CD4-positive, alpha-beta T cell treated with Interleukin-4 for 4 hours (primary cell): Measurements from ENCODE around the gene SHISAL1.

Experiments
- DNase-seq: peaks from one replicate; pipeline ENCODE4 v3.0.0-alpha.2; 2020

The SHISAL1 gene

DNA sequence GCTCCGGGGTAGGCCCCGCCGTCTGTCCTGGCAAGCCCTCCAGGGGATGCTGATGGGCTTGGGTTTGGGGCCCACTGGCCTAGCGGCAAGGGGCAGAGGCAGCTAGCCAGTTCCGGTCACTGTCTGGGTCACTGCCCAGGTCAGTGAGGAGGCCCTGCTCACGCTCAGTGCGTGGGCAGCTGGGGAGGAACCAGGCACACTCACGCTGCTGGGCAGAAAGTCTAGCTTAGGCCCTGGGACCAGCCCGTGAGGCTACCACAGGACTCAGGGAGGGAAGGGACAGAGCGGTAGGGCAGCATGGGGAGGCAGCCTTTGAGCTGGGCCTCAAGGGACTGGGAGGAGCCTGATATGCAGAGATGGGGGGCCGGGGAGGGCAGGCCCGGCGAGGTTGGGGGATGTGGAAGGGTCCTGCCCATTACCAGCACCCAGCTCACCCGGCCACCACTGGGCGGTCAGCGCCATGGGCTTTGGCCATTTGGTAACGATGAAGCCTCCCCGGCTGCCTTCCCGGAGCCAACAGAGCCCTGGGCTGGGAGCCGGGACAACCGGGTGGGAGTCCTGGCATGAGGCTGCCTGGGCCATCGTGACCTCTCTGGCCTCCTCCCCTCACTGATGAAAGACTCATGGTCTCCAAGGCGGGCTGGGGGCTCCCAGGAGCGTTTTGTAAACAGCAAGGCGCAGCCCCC lies 14.2 kb downstream of the SHISAL1 start:
- DNase-seq: no peak

DNA sequence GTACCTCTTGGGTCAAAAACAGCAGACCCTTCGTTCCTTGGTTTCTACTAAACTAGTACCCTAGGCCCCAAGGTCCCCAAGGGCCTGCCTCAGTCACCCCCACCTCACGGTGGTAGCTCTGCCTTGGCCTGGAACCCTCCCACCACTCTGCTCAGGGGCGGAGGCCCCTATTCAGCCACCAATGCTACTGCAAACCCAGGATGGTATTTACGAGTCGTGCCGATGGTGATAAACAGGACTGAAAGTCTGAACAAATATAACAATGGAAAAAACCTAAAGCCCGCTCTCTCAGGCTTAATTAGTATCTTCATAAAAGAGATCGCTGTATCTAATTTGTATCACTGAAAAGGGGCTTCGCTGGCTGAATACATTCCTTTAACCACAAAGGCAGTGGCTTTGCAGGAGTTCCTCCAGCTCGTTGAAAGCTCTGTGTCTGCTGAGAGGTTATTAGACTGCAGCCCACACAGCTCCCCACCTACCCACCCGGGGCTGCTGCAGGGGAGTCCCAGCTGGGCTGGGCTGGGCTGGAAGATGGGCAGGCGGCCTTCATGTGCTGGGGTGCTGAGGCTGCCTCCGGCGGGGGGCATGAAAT lies 15.2 kb downstream of the SHISAL1 start:
- DNase-seq: no peak

DNA sequence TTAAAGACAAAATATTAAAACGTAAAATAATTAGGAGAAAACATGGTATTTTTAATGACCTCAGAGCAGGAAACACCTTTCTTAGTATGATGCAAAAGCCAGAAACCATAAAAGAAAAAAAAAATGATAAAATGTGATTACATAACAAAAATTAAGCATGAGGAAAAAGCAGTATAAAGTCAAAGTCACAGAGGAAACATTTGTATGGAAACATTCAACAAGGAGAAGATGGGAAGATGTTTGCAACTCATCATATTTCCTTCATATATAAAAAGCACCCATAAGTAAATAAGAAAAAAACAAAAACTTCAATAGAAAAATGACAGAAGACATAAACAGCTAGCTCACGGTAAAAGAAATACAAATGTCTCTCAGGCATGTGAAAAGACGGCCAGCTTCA lies 17.3 kb downstream of the SHISAL1 start:
- DNase-seq: no peak

DNA sequence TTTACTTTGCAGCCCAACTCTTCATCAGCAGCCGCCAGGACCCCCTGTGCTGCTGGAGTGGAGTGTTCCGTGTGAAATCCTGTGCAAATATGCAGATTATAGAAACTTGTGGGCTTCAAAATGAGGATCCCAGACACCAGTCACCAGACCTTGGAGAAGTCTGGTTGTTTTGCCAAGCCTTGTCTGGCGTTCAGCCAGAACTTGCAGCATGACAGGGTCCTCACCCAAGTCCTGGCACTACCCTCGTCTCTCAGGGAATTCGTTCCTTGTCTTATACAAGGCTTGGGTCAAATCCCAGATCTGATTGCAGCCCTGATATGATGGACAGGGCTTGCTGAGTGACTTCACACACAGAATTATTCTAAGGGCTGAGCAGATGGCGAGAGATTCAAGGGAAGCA lies 18.9 kb downstream of the SHISAL1 start:
- no peak for DNase-seq

DNA sequence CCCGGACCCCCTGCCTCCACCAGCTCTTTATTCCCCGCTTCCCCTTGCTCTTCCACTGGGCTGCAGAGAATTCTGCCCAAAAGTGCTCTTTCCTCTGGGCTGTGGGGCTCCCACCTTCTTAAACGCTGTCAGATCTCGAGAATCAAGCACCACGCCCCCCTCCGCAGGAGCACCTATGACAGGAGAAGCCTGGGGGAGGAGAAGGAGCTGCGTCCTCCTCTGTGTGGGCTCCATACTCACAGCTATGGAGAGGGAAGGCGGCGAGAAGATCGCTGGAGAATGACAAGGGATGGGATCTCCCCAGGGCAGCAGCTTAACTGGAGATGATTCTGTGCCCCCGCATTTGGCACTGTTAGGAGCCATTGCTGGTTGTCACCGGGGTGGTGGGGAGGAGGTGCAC lies 19.7 kb downstream of the SHISAL1 start:
- DNase-seq: no peak

DNA sequence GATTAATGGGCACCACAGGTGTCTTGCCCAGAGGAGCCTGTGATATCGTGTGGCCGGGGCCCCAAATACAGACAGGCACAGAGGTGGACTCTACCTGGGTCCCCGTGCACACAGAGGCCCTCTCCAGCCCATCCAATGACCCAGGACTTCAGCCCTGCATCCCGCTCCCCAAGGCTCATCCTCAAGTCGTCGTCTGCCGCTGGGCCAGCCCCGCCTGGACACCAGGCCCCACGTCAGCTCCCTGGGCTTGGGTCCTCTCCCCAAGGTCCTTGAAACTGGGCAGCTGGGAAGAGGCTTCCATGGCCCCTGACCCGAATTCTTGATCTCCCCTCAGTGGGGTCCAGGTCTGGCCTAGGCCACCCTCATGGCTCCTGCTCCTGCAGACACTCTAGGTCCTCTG lies 20.2 kb downstream of the SHISAL1 start:
- DNase-seq: no peak

DNA sequence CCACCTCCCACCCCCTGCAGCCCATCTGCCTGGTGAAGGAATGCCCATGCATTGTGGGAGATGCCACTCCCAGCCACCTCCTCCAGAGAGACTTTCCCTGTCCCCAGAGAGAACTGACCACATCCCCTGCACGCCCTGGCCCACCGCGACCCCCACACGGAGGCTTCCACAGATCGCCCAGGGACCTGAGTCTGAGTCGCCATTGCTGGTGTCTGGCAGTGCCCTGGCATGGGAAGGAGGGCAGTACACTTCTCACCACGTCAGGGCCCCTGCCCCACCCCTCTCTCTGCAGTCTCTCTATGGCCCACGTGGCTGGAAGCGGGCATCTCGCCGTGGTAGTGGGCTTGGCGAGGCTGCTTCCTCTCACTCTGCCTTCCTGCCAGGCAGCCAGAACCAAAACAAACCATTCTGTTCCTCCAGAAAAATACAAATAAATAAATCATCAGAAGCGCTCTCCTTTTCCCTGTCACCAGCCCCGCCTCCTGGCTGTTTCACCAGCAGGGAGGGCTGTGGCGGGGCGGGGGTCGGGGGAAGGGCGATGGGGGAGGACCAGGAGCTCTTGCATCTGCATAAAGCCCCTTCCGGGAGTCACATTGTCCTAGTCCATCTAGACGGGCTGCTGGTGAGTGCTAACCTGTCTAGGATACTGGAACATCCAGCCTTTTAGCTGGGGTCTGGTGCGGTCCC lies 20.9 kb downstream of the SHISAL1 start:
- DNase-seq: no peak

DNA sequence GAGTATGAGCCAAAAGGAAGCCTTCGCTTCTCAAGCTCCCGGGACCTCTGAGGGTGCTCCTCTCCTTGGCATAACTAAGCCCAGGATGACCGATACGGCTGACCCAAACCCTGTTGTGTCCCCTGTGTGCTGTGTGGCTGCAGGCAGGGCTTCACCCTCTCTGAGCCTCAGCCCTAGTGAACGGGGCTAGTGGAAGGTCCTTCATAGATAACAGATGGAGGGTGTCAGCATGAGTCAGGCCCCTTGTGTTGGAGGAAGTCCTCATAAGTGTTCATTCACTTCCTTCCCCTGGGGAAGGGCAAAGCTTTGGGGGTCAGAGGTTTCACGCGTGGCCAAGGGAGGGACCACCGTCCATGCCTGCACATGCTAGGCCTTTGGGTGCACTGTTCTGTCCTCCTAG lies 21.5 kb downstream of the SHISAL1 start:
- DNase-seq: no peak

DNA sequence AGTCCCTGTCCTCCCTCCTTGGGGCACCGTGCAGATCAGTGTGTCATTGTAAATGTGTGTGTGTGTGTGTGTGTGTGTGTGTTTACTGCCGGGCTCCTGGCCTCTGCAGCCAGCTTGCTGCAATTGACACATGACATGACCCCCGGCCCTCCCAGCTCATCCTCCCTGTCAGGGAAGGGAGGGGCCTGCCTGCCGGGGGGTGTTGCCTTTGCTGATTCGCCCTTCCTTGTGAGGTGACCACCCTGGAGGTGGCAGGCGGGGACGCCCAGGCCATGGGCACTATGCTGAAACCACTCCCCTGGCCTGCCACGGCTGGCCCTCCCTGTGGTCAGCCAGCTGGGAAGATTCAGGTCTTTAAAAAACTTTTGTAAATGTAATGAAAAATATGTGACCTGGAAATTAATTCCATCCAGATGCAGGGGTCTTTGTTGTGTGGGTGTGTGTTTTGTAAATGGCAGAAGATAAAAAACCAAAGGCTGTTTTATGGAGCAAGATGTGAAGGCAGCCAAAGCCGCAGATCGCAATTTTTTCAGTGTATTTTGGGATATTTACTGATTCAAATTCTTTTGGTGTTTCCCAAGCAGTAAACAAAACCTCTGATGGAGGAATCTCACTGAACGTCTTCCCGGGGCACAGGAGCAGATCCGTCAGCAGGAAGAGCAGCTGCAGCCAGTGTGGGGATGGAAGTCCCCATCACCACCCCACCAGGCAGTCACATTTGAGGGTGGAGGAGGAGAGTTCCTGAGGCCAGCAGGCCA lies 23.2 kb downstream of the SHISAL1 start:
- no peak for DNase-seq

DNA sequence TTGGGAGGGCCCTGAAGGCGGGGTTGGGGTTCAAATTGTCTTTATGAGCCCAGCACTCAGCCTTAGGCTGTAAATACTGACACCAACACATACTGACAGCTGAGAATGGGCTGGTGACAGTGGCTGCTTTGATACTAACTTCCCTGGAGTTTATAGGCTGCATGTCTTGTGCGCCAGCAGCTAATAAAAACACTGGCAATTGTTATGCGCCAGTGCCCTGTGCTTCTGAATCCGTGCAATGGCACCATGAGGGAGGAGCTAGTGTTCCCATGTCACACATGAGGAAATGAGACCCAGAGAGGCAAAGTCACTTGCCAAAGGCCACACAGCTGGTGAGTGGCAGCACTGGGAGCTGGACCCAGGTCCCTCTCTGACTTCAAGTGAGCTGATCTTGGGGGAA lies 23.8 kb downstream of the SHISAL1 start:
- DNase-seq: no peak

DNA sequence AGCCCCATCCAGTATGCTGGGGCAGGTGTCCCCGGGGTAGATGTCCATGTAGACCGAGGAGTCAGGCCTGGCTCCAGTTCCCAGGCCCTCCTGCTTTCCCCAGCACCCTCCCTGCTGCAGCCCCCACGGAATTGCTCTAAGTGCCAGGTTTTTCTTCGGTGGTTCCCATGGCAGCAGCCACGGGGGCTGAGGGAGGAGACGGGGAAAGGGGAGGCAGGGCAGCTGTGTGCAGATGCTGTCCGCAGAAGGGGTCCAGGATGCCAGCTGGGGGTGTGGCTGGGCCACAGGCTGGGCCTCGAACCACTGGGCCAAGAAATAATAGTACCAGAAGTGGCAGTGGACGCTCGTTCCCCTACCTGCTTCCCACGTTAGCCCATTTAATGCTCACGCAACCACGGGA lies 25.0 kb downstream of the SHISAL1 start:
- no peak for DNase-seq

DNA sequence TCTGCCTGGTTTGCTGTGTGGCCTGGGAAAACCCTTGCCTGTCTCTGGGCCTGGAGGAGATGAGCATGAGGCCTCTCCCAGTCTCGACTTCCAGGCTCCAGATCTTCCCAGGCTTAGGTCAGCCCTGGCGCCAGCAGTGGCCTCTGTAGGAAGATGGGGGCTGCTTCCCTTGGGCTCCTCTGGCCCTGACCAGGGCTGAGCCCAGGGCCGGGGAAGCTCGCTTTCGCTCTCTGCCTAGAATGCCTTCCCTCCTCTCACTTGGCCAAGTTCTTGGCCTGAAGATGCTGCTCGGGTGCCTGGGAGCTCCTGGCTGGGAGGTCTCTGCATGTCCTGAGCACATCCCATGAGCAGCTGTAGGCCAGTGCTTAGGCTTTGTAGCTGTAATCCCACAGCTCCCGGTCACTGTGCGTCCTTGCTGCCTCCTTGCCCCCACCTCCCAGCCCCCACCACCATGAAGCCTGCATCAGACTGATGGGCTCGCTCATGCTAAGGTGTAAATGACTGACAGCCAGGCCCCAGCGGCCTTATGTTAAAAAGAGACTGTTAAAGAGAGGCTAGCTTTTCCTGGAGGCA lies 25.5 kb downstream of the SHISAL1 start:
- DNase-seq: no peak

DNA sequence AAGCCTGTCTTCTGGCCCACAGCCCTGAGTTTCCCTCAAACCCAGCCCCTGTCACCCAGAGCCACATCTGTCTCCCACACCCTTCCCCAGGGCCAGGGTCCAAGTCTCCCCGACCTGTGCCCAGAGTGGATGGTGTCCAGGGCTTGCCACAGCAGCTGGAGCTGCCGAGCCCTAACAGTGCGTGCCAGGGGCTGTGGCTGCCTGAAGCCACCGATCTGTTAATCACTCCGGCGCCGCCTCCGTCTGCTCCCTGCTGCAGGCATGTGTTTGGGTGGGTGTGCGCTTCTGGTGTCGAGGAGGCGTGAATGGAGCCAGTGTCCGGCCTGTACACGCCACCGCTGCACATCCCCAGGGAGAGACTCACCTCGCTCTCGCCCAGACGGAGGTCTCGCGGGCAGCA lies 26.1 kb downstream of the SHISAL1 start:
- DNase-seq: no peak

DNA sequence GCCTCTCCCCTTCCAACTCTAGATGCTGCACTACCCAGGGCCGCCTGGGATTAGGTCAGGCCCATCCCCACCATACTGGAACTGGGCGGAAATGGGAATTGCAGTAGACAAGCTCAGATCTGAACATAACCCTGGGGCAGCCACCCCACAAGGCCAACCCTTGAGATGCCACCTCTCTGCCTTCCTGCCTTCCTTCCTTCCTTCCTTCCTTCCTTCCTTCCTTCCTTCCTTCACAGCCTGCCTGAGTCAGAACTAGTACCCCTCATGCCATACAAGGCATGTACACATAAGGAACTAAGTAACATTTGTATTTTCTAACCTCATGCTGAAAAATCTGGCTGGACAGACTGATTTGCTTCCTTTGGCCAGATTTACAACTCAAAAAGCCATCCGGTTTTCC lies 28.0 kb downstream of the SHISAL1 start:
- DNase-seq: no peak

DNA sequence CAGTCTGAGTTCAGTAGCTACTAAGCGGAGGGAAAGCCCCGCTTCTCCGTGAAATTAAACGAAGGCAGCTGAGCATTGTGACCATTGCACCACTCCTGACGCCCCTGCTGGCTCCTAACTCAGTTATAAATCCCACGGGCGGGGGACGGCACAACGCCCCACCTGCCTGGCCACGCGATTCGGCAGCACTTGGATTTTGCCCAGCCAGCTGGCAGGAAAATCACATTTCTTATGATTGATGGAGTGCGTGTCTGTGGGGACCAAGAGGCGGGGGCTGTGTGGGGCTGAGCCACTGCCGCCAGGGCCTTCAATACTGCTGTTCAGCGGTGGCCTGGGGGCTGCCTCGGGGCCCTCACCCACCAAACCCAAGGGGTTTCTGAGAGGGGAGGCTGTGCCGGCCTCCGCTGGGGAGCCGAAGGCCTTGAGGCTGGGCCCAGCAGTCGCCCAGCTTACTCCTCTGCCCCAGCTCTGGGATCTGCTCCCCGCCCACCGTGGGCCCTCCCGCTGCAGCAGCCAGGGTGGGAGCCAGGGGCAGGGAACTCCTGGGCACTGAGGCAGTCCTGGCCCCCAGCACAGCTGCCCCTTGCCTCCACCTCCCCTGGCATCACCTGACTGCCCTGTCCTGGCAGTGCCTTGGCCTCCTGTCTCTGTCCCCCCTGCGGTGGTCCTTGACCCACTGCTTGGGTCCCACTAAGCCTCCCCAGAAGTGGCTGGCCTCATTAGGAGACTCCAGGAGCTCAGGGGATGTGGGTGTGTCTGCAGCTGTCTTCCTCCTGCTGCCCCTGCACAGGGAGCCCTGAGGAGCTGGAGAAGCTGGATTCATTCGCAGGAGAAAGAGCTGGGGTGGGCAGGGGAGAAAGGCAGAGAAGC lies 30.7 kb downstream of the SHISAL1 start:
- no peak for DNase-seq

DNA sequence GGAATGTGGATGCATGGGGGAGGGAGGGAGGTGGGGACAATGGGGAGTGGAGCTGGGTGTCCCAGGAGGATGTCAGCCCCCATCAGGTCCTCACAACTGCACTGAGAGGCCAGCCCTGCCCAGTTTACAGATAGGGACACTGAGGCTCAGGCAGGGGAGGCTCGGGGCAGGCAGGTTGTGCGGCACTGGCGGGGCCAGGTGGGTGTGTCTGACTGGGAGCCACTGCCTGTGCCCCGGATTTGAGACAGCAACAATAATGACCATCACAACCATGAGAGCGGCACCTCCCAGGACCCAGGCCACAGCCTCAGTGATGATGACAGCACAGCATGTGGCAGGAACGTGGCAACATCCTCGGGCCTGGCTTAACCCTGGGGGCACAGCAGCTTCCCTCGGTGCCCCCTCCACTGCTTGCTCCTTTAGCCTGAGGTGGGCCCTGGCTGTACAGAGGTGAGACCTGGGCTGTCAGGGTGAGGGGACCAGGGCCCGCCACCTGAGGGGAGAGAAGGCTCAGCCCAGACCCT lies 32.0 kb downstream of the SHISAL1 start:
- no peak for DNase-seq

DNA sequence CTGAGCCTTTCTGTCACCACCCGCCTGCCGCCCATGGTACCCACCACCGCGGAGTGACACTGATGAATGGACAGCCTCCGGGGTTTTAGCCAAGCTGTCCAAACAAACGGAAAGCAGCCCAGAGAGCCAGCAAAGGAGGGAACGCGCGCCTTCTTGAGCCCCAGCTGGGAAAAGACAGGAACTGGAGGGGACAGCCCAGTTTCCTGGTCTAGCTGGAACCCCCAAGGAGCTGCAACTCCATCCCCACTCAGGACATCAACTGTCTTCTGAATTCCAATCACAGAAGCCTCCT lies 33.7 kb downstream of the SHISAL1 start:
- DNase-seq: no peak

DNA sequence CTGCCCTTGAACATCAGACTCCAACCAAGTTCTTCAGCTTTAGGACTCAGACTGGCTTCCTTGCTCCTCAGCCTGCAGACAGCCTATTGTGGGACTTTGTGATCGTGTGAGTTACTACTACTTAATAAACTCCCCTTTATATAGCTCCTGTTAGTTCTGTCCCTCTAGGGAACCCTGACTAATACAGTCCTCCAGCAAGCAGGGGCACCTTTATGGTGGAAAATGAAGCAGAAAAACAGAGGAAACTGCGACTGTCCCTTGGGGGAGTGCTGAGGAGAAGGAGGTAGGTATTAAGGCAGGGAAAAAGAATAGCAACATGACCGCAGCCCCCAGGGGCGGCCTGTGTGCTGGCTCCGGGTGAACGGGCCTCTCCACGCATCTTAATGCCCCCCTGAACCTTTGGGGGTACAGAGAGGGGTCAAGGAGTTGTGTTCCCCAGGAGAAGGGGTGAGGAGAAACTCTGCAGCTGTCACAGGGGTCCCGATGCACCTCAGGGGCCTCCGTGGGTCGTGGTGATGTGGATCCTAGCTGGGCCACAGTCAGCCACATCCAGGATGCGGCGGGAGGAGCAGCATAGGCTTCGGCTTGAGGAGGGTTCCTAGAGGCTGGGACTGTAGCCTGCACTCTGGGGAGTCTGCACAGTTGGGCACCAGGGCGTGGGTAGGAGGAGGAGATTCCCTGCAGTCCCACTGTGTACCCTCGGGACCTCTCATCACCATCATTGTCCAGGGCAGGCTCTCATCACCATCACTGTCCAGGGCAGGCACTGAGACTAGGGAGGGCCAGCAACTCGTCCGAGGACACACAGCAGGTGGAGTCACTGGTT lies 34.3 kb downstream of the SHISAL1 start:
- DNase-seq: no peak

DNA sequence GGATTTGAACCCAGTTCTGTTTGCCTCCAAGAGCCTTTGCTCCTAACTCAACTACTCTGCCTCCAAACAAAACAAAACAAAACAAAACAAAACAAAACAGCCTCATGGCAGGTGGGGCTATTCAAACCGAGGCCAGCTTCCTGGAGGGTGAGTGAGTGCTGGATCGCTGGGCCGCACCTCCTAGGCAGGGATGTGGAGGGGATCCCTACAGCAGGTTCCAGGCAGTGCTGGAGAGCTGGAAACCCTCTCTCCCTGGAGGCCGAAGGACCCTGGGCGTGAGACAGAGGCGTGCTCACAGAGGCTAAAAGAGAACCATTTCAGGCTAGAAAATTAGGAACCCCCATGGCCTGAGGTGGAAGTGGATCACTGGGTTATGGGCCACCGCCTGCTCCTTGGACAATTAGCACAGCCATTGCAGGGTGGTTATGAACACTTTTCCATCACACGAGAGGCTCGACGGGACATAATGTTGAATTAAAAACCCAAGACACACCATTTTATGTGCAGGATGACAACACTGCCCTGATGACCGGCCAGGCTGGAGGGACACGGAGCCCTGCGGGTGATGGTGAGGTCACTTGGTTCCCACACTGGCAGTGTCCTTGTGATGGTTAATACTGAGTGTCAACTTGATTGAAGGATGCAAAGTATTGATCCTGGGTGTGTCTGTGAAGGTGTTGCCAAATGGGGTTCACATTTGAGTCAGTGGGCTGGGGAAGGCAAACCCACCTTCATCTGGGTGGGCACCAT lies 35.2 kb downstream of the SHISAL1 start:
- DNase-seq: no peak

DNA sequence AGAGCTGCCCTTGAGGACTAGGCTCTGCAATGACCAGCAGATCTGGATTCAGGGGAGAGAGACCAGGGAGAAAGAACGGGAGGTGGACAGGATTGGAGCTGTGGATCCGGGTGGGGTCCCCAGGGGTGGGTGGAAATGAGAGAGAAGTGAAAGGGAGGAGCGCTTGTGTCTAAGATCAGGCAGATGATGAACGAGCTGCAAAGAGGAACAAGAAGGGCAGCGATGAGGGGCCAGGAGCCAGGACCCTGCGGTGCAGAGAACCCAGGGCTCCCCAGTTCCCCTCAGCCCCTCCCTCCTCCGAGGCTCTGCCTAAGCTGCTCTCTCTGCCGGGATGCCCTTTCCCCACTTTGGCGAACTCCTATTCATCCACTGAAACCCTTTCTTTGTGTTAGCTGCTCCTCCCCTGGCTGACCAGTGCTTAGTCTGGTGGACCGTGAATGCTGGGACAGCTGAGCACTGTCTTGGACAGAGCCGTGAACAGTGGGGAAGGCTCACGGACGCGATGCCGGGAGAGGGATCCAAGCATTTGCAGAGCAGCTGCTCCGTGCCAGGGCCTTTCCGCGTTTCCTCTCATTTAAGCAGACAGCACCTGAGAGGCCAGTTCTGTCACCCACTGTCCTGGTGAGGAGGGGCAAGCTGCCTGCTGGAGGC lies 35.9 kb downstream of the SHISAL1 start:
- no peak for DNase-seq
